Nephron progenitor cell (in vitro differentiated cells): ENCODE data around the gene ZNF462.

Experiments
- DNase-seq: peaks from one replicate; pipeline ENCODE4 v3.0.0; 2021
- H3K27ac Mint-ChIP-seq: 2 replicates; pipeline ENCODE4 v1.8.0; 2021; ENCODE audit warnings: mild to moderate bottlenecking, moderate library complexity, mixed read lengths
- H3K27me3 Mint-ChIP-seq: 2 replicates; pipeline ENCODE4 v1.8.0; 2021; ENCODE audit warnings: mild to moderate bottlenecking, low read depth, mixed read lengths; ENCODE audit not compliant: poor library complexity
- H3K36me3 Mint-ChIP-seq: 2 replicates; pipeline ENCODE4 v1.8.0; 2021; ENCODE audit warnings: low read depth, mixed read lengths
- H3K4me1 Mint-ChIP-seq: 2 replicates; pipeline ENCODE4 v1.8.0; 2021; ENCODE audit warnings: mixed read lengths
- H3K4me3 Mint-ChIP-seq: 2 replicates; pipeline ENCODE4 v1.8.0; 2021; ENCODE audit warnings: mild to moderate bottlenecking, moderate library complexity, mixed read lengths
- H3K9me3 Mint-ChIP-seq: 2 replicates; pipeline ENCODE4 v1.8.0; 2021; ENCODE audit warnings: mild to moderate bottlenecking, moderate library complexity, mixed read lengths
- CTCF ChIP-seq: fragments of 200-600 bp; sonication (generic); IDR thresholded peaks from 2 replicates; pipeline ENCODE4 v1.5.0; 2021; ENCODE audit warnings: antibody characterized with exemption

Gene ZNF462

GRCh38 chr9:106966481-106966880 is 103.5 kb downstream of the ZNF462 start:
- Mint-ChIP-seq H3K9me3 (no peaks in the 10 kb centered on the region), H3K36me3 (peaks cover 83% of the 10 kb centered on the region), H3K27me3 (no peaks in the 10 kb centered on the region), H3K27ac (no peak overlapping the region), H3K4me1 (peaks cover 26% of the 10 kb centered on the region), H3K4me3 (no peak overlapping the region)
- no peak for TF ChIP-seq CTCF
- no peak for DNase-seq

- Mint-ChIP-seq H3K4me1 (peaks cover 26% of the 10 kb centered on the region), H3K4me3 (no peak overlapping the region), H3K36me3 (peaks cover 87% of the 10 kb centered on the region), H3K9me3 (no peaks in the 10 kb centered on the region), H3K27ac (peak overlapping the region; percentile 68), H3K27me3 (no peaks in the 10 kb centered on the region)
- TF ChIP-seq CTCF: no peak
- DNase-seq: no peak
These were observed 106.7 kb downstream of the ZNF462 start for GRCh38 chr9:106969696-106970095.

GRCh38 chr9:106970219-106970975 is 107.4 kb downstream of the ZNF462 start:
- peak overlapping the region; percentile 68 for H3K27ac Mint-ChIP-seq
- no peak for TF ChIP-seq CTCF
- peaks cover 87% of the 10 kb centered on the region for H3K36me3 Mint-ChIP-seq
- peaks cover 26% of the 10 kb centered on the region for H3K4me1 Mint-ChIP-seq
- H3K4me3 Mint-ChIP-seq: no peak overlapping the region
- no peak for DNase-seq
- H3K9me3 Mint-ChIP-seq: no peaks in the 10 kb centered on the region
- H3K27me3 Mint-ChIP-seq: no peaks in the 10 kb centered on the region

GRCh38 chr9:106970976-106971457 is 108.1 kb downstream of the ZNF462 start:
- H3K4me3 Mint-ChIP-seq: no peak overlapping the region
- peaks cover 26% of the 10 kb centered on the region for H3K4me1 Mint-ChIP-seq
- H3K27ac Mint-ChIP-seq: no peak overlapping the region
- H3K27me3 Mint-ChIP-seq: no peaks in the 10 kb centered on the region
- no peak for TF ChIP-seq CTCF
- DNase-seq: no peak
- H3K36me3 Mint-ChIP-seq: peaks cover 90% of the 10 kb centered on the region
- no peaks in the 10 kb centered on the region for H3K9me3 Mint-ChIP-seq

- H3K4me3 Mint-ChIP-seq: no peak overlapping the region
- H3K4me1 Mint-ChIP-seq: peaks cover 26% of the 10 kb centered on the region
- peak overlapping the region; percentile 85 for H3K27ac Mint-ChIP-seq
- H3K9me3 Mint-ChIP-seq: no peaks in the 10 kb centered on the region
- peaks cover 90% of the 10 kb centered on the region for H3K36me3 Mint-ChIP-seq
- TF ChIP-seq CTCF: no peak
- H3K27me3 Mint-ChIP-seq: no peaks in the 10 kb centered on the region
- DNase-seq: no peak
These were observed 109.1 kb downstream of the ZNF462 start for GRCh38 chr9:106972082-106972481.

GRCh38 chr9:106974341-106974740 is 111.4 kb downstream of the ZNF462 start:
- no peaks in the 10 kb centered on the region for H3K27me3 Mint-ChIP-seq
- H3K9me3 Mint-ChIP-seq: no peaks in the 10 kb centered on the region
- no peak for TF ChIP-seq CTCF
- no peak overlapping the region for H3K27ac Mint-ChIP-seq
- no peak for DNase-seq
- peaks cover 17% of the 10 kb centered on the region for H3K4me1 Mint-ChIP-seq
- H3K4me3 Mint-ChIP-seq: no peak overlapping the region
- peaks cover 97% of the 10 kb centered on the region for H3K36me3 Mint-ChIP-seq
